ENCODE data around the gene SEPTIN2.
A peak's percentile ranks its signal among the peaks of the same experiment; 100 is the strongest.

SEPTIN2 gene

GRCh38 chr2:241339839-241340630, 24.3 kb downstream of the SEPTIN2 start:
- Histone ChIP-seq H3K27me3 (ENCODE audit: low read depth, low read length) (no peaks in the 10 kb centered on the region), H3K27ac (ENCODE audit: low read length) (no peak overlapping the region), H3K4me3 (ENCODE audit: low read depth in 1 of 2, low read length in 2 of 2) (no peak overlapping the region), H3K4me1 (ENCODE audit: control insufficient read depth in 1 of 2, insufficient read depth in 2 of 2, low read length in 2 of 2) (peaks cover 0 to 13% of the 10 kb centered on the region in 2 donors), H3K9me3 (ENCODE audit: control insufficient read depth in 1 of 2, low read length in 2 of 2) (no peaks in the 10 kb centered on the region), H3K36me3 (ENCODE audit: control insufficient read depth in 1 of 2, insufficient read depth in 2 of 2, low read length in 2 of 2) (peaks cover 62 to 72% of the 10 kb centered on the region in 2 donors)

GRCh38 chr2:241340631-241341163, 25.0 kb downstream of the SEPTIN2 start:
- H3K36me3 ChIP-seq (ENCODE audit: control insufficient read depth in 1 of 2, insufficient read depth in 2 of 2, low read length in 2 of 2) = peaks cover 60 to 72% of the 10 kb centered on the region in 2 donors

GRCh38 chr2:241344925-241345651, 29.4 kb downstream of the SEPTIN2 start:
- H3K36me3 ChIP-seq (ENCODE audit: control insufficient read depth in 1 of 2, insufficient read depth in 2 of 2, low read length in 2 of 2) = peaks cover 58 to 80% of the 10 kb centered on the region in 2 donors

More at GRCh38 chr2:241340631-241341163, 25.0 kb downstream of the SEPTIN2 start:
- Histone ChIP-seq H3K27ac (ENCODE audit: low read length) (no peak overlapping the region), H3K9me3 (ENCODE audit: control insufficient read depth in 1 of 2, low read length in 2 of 2) (no peaks in the 10 kb centered on the region), H3K4me3 (ENCODE audit: low read depth in 1 of 2, low read length in 2 of 2) (no peak overlapping the region), H3K27me3 (ENCODE audit: low read depth, low read length) (no peaks in the 10 kb centered on the region), H3K4me1 (ENCODE audit: control insufficient read depth in 1 of 2, insufficient read depth in 2 of 2, low read length in 2 of 2) (peaks cover 0 to 13% of the 10 kb centered on the region in 2 donors)

GRCh38 chr2:241349941-241350340, 34.2 kb downstream of the SEPTIN2 start:
- Histone ChIP-seq H3K9me3 (ENCODE audit: control insufficient read depth in 1 of 2, low read length in 2 of 2) (no peaks in the 10 kb centered on the region), H3K36me3 (ENCODE audit: control insufficient read depth in 1 of 2, insufficient read depth in 2 of 2, low read length in 2 of 2) (peaks cover 64 to 80% of the 10 kb centered on the region in 2 donors), H3K4me1 (ENCODE audit: control insufficient read depth in 1 of 2, insufficient read depth in 2 of 2, low read length in 2 of 2) (peaks cover 0 to under 1% of the 10 kb centered on the region in 2 donors)

More at GRCh38 chr2:241344925-241345651, 29.4 kb downstream of the SEPTIN2 start:
- H3K27ac ChIP-seq (ENCODE audit: low read length) = no peak overlapping the region
- no peak overlapping the region for H3K4me3 ChIP-seq (ENCODE audit: low read depth in 1 of 2, low read length in 2 of 2)
- no peaks in the 10 kb centered on the region for H3K27me3 ChIP-seq (ENCODE audit: low read depth, low read length)
- H3K4me1 ChIP-seq (ENCODE audit: control insufficient read depth in 1 of 2, insufficient read depth in 2 of 2, low read length in 2 of 2) = peaks cover 0 to 7% of the 10 kb centered on the region in 2 donors
- H3K9me3 ChIP-seq (ENCODE audit: control insufficient read depth in 1 of 2, low read length in 2 of 2) = no peaks in the 10 kb centered on the region

GRCh38 chr2:241350530-241350877, 34.8 kb downstream of the SEPTIN2 start:
- Histone ChIP-seq H3K4me3 (ENCODE audit: low read depth in 1 of 2, low read length in 2 of 2) (no peak overlapping the region), H3K9me3 (ENCODE audit: control insufficient read depth in 1 of 2, low read length in 2 of 2) (no peaks in the 10 kb centered on the region), H3K36me3 (ENCODE audit: control insufficient read depth in 1 of 2, insufficient read depth in 2 of 2, low read length in 2 of 2) (peaks cover 60 to 74% of the 10 kb centered on the region in 2 donors), H3K27me3 (ENCODE audit: low read depth, low read length) (no peaks in the 10 kb centered on the region), H3K4me1 (ENCODE audit: control insufficient read depth in 1 of 2, insufficient read depth in 2 of 2, low read length in 2 of 2) (peaks cover 0 to 3% of the 10 kb centered on the region in 2 donors), H3K27ac (ENCODE audit: low read length) (peak overlapping the region; percentile 25)

More at GRCh38 chr2:241349941-241350340, 34.2 kb downstream of the SEPTIN2 start:
- Histone ChIP-seq H3K27me3 (ENCODE audit: low read depth, low read length) (no peaks in the 10 kb centered on the region), H3K27ac (ENCODE audit: low read length) (no peak overlapping the region), H3K4me3 (ENCODE audit: low read depth in 1 of 2, low read length in 2 of 2) (no peak overlapping the region)

GRCh38 chr2:241350878-241351639, 35.3 kb downstream of the SEPTIN2 start:
- H3K9me3 ChIP-seq (ENCODE audit: control insufficient read depth in 1 of 2, low read length in 2 of 2) = no peaks in the 10 kb centered on the region
- peaks cover 56 to 69% of the 10 kb centered on the region in 2 donors for H3K36me3 ChIP-seq (ENCODE audit: control insufficient read depth in 1 of 2, insufficient read depth in 2 of 2, low read length in 2 of 2)
- peaks cover 0 to 3% of the 10 kb centered on the region in 2 donors for H3K4me1 ChIP-seq (ENCODE audit: control insufficient read depth in 1 of 2, insufficient read depth in 2 of 2, low read length in 2 of 2)
- H3K27ac ChIP-seq (ENCODE audit: low read length) = peak overlapping the region; percentile 25
- no peak overlapping the region for H3K4me3 ChIP-seq (ENCODE audit: low read depth in 1 of 2, low read length in 2 of 2)
- no peaks in the 10 kb centered on the region for H3K27me3 ChIP-seq (ENCODE audit: low read depth, low read length)

- Histone ChIP-seq H3K4me1 (ENCODE audit: control insufficient read depth in 1 of 2, insufficient read depth in 2 of 2, low read length in 2 of 2) (peaks cover 0 to 3% of the 10 kb centered on the region in 2 donors), H3K27me3 (ENCODE audit: low read depth, low read length) (no peaks in the 10 kb centered on the region), H3K9me3 (ENCODE audit: control insufficient read depth in 1 of 2, low read length in 2 of 2) (no peaks in the 10 kb centered on the region), H3K27ac (ENCODE audit: low read length) (peak overlapping the region; percentile 6), H3K4me3 (ENCODE audit: low read depth in 1 of 2, low read length in 2 of 2) (no peak overlapping the region), H3K36me3 (ENCODE audit: control insufficient read depth in 1 of 2, insufficient read depth in 2 of 2, low read length in 2 of 2) (peaks cover 51 to 63% of the 10 kb centered on the region in 2 donors)
These were observed 35.9 kb downstream of the SEPTIN2 start for GRCh38 chr2:241351640-241352031.

- peaks cover 48 to 57% of the 10 kb centered on the region in 2 donors for H3K36me3 ChIP-seq (ENCODE audit: control insufficient read depth in 1 of 2, insufficient read depth in 2 of 2, low read length in 2 of 2)
- no peaks in the 10 kb centered on the region for H3K27me3 ChIP-seq (ENCODE audit: low read depth, low read length)
- peak overlapping the region; percentile 6 for H3K27ac ChIP-seq (ENCODE audit: low read length)
- peaks cover under 1 to 9% of the 10 kb centered on the region in 2 donors for H3K4me1 ChIP-seq (ENCODE audit: control insufficient read depth in 1 of 2, insufficient read depth in 2 of 2, low read length in 2 of 2)
- H3K4me3 ChIP-seq (ENCODE audit: low read depth in 1 of 2, low read length in 2 of 2) = no peak overlapping the region
- H3K9me3 ChIP-seq (ENCODE audit: control insufficient read depth in 1 of 2, low read length in 2 of 2) = no peaks in the 10 kb centered on the region
These were observed 36.5 kb downstream of the SEPTIN2 start for GRCh38 chr2:241352227-241352626.

GRCh38 chr2:241354668-241355658, 39.2 kb downstream of the SEPTIN2 start:
- H3K4me1 ChIP-seq (ENCODE audit: control insufficient read depth in 1 of 2, insufficient read depth in 2 of 2, low read length in 2 of 2) = peaks cover 14 to 19% of the 10 kb centered on the region in 2 donors
- H3K9me3 ChIP-seq (ENCODE audit: control insufficient read depth in 1 of 2, low read length in 2 of 2) = no peaks in the 10 kb centered on the region
- peak overlapping the region; percentile 22 to 54 for H3K4me3 ChIP-seq (ENCODE audit: low read depth in 1 of 2, low read length in 2 of 2)

More at GRCh38 chr2:241354668-241355658, 39.2 kb downstream of the SEPTIN2 start:
- H3K27me3 ChIP-seq (ENCODE audit: low read depth, low read length) = no peaks in the 10 kb centered on the region
- H3K27ac ChIP-seq (ENCODE audit: low read length) = peak overlapping the region; percentile 27
- peaks cover 33 to 39% of the 10 kb centered on the region in 2 donors for H3K36me3 ChIP-seq (ENCODE audit: control insufficient read depth in 1 of 2, insufficient read depth in 2 of 2, low read length in 2 of 2)

All from muscle layer of duodenum (tissue), 2 donors.